Esophagus muscularis mucosa (tissue), 3 donors: ENCODE measurements around the gene GADD45G.

Experiments
- EP300 ChIP-seq: sonication (generic); formaldehyde crosslinking; IDR thresholded peaks from one replicate; pipeline ENCODE4 v1.6.1; 2017; ENCODE audit warnings: antibody characterized with exemption
- TF ChIP-seq, protein P1 (sequence below), 3 experiments: fragments of 200-600 bp in 2 of 3; fragments of 450-650 bp in 1 of 3; sonication (generic) in 2 of 3; IDR thresholded peaks; one replicate each; pipeline ENCODE4 v1.5.1; 2017 to 2019; ENCODE audit warnings: antibody characterized with exemption in 3 of 3, mild to moderate bottlenecking in 2 of 3, moderate library complexity in 1 of 3

DNA sequence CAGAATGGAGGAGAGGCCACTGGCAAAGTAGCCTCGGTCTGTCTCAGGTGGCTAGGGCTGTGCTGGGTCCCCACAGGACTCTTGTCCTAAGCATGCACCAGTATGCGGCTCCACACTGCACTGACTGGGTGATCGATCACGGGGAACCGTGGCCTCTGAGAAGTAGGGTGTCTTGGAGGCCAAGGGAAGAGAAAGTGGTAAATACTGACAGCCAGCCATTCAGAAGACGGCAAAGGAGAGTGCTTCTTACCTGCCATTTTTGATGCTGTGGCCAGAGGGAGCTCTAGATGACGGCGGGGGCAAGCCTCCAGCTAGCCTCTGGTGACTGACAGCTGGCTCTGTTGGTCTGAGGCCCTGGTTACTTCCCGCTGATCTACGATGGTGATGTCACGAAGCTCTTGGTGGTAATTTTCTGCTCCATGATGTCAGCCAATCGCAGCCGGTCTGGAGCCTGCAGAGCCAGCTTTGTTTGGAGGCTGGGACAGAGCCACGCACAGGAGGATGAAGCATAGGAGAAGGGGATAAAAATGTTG is 40.4 kb upstream of the GADD45G start:
- TF ChIP-seq, protein P1, sequence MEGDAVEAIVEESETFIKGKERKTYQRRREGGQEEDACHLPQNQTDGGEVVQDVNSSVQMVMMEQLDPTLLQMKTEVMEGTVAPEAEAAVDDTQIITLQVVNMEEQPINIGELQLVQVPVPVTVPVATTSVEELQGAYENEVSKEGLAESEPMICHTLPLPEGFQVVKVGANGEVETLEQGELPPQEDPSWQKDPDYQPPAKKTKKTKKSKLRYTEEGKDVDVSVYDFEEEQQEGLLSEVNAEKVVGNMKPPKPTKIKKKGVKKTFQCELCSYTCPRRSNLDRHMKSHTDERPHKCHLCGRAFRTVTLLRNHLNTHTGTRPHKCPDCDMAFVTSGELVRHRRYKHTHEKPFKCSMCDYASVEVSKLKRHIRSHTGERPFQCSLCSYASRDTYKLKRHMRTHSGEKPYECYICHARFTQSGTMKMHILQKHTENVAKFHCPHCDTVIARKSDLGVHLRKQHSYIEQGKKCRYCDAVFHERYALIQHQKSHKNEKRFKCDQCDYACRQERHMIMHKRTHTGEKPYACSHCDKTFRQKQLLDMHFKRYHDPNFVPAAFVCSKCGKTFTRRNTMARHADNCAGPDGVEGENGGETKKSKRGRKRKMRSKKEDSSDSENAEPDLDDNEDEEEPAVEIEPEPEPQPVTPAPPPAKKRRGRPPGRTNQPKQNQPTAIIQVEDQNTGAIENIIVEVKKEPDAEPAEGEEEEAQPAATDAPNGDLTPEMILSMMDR (IDR thresholded peaks at IDR 0.05), result no peak
- TF ChIP-seq EP300, result no peak
